LNCAP (cell line): ENCODE data around the gene KL.

ENCODE experiments used
- CTCF ChIP-seq: fragments of 450-650 bp; IDR thresholded peaks from 2 replicates; pipeline ENCODE4 v1.5.1; 2017; ENCODE audit warnings: mild to moderate bottlenecking

KL gene

GRCh38 chr13:33040090-33040489 is 23.9 kb downstream of the KL start:
- TF ChIP-seq CTCF = no peak

DNA sequence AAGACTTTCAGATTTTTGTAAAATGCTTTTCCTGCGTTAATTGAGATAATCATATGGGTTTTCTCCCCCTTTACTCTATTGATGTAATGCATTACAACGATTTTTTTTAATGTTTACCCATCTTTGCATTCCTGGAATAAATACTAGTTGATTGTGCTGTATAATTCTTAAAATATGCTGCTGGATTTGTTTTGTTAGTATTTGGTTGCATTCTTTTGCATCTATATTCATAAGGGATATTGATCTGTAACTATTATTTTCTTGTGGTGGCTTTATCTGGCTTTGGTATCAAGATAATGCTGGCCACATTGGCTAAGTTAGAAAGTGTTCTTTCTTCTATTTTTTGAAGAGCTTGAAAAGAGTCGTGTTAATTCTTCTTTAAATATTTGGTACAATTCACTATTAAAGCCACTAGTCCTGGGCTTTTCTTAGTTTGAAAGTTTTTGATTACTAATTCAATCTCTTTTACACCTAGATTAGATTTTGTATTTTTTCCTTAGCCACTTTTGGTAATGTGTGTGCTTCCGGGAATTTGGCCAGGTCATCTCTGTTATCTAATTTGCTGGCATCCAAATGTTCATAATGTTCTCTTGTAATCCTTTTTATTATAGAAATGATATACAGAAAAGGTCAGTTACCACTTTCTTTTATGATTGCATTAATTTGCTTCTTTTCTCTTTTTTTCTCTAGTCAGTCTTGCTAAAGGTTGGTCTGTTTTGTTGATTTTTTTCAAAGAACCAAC is 29.8 kb downstream of the KL start:
- TF ChIP-seq CTCF = no peak

DNA sequence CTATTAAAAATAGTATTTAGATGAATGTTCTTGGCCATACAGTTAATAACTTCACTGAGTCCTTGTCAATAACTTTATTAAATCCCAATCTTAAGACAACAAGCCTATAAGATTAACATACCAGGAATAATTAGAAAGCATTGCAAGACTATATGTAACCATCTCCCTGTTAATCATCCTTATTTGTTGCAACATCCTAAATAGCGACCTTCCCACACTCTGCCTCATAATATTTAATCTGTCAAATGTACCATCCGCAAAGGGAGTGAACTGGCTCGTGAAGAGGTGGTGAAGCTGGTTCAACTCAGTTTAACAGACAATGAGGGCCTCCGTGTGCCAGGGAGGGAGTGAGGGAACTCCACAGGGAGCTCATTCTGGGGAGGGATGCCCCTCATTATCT is 33.9 kb downstream of the KL start:
- no peak for TF ChIP-seq CTCF

GRCh38 chr13:33051632-33052031 is 35.4 kb downstream of the KL start:
- no peak for TF ChIP-seq CTCF

DNA sequence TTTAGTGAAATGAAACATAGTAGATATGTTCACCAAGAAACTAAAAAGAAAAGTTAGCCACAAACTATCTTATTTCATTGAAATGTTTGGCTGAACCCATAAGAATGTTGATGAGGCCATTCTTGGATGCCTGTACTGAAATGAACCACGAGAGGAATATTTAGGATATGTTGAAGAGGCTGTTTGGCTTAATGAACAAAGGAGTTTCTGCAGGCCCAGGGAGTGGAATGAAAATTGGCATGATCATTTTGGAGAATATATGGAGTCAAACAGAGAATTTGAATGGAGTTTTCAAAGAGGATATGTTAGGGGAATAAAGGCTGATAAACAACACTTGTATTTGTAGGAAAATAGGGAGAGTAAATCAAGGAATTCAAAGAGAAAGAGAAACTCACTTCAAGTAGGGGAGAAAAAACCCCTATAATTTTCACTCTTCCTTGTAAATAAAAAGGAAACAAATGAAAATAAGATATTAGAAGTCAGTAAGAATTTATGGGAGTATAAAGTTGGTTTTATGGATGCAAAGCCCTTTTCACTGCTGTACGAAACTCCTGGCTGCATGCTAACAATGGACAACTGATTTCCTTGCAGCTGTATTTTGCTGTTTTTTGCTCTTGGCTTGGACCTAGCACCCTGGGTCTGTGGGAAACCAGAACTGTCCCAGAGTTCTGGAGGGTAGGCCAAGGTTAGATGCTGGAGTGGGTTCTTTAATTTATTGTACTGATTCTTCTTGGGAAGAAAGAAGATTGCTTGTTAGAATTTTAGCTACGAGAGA is 36.5 kb downstream of the KL start:
- TF ChIP-seq CTCF = no peak

GRCh38 chr13:33053397-33054066 is 37.3 kb downstream of the KL start:
- TF ChIP-seq CTCF = no peak

GRCh38 chr13:33057019-33057780 is 41.0 kb downstream of the KL start:
- no peak for TF ChIP-seq CTCF
